OCI-LY1 (cell line): ENCODE data around the gene VSIG10L2.

Experiments used
- H2AFZ ChIP-seq: fragments of 200-600 bp; sonication (generic), shearing (Covaris generic); 2 replicates; pipeline ENCODE4 v1.6.0; 2014; ENCODE audit warnings: antibody characterized with exemption, mild to moderate bottlenecking, low read length
- H3F3A ChIP-seq: fragments of 200-600 bp; sonication (generic), shearing (Covaris generic); 2 replicates; pipeline ENCODE4 v1.6.0; 2014; ENCODE audit warnings: mild to moderate bottlenecking, antibody characterized with exemption, low read length, moderate library complexity; ENCODE audit not compliant: insufficient read depth
- H3K27ac ChIP-seq: fragments of 200-600 bp; sonication (generic); 2 replicates; pipeline ENCODE4 v1.5.1; 2014; ENCODE audit warnings: low read length, mixed run types, mild to moderate bottlenecking, low read depth; ENCODE audit not compliant: poor library complexity, severe bottlenecking
- H3K27me3 ChIP-seq: fragments of 200-600 bp; sonication (generic); 2 replicates; pipeline ENCODE4 v1.6.0; 2014; ENCODE audit warnings: antibody characterized with exemption, mild to moderate bottlenecking, low read length, moderate library complexity; ENCODE audit not compliant: insufficient read depth
- H3K36me3 ChIP-seq: fragments of 200-600 bp; sonication (generic); 2 replicates; pipeline ENCODE4 v1.6.1; 2014; ENCODE audit warnings: mild to moderate bottlenecking, antibody characterized with exemption, low read length, moderate library complexity, mixed read lengths; ENCODE audit not compliant: insufficient read depth
- H3K4me1 ChIP-seq: fragments of 200-600 bp; sonication (generic); 2 replicates; pipeline ENCODE4 v1.5.1; 2014; ENCODE audit warnings: mild to moderate bottlenecking, low read length, moderate library complexity; ENCODE audit not compliant: insufficient read depth, severe bottlenecking
- H3K4me2 ChIP-seq: fragments of 200-600 bp; sonication (generic), shearing (Covaris generic); 2 replicates; pipeline ENCODE4 v1.6.1; 2014; ENCODE audit warnings: low read length
- H3K4me3 ChIP-seq: fragments of 200-600 bp; sonication (generic); 2 replicates; pipeline ENCODE4 v1.5.1; 2014; ENCODE audit warnings: low read length, low read depth, mild to moderate bottlenecking, mixed read lengths; ENCODE audit not compliant: poor library complexity, severe bottlenecking
- H3K79me2 ChIP-seq: fragments of 200-600 bp; shearing (Covaris generic); 2 replicates; pipeline ENCODE4 v1.6.1; 2016; ENCODE audit warnings: mixed run types, low read length, mixed read lengths; ENCODE audit not compliant: insufficient read depth
- H3K9ac ChIP-seq: fragments of 200-600 bp; sonication (generic), shearing (Covaris generic); 2 replicates; pipeline ENCODE4 v1.6.1; 2014; ENCODE audit warnings: mild to moderate bottlenecking, low read length, mixed read lengths
- H3K9me2 ChIP-seq: fragments of 200-600 bp; sonication (generic), shearing (Covaris generic); 2 replicates; pipeline ENCODE4 v1.6.1; 2014; ENCODE audit warnings: low read depth, mild to moderate bottlenecking, low read length, mixed read lengths
- H3K9me3 ChIP-seq: fragments of 200-600 bp; shearing (Covaris generic); 2 replicates; pipeline ENCODE4 v1.6.1; 2014; ENCODE audit warnings: low read length, mixed read lengths
- H4K20me1 ChIP-seq: fragments of 200-600 bp; sonication (generic), shearing (Covaris generic); 2 replicates; pipeline ENCODE4 v1.6.0; 2016; ENCODE audit warnings: mild to moderate bottlenecking, low read length; ENCODE audit not compliant: insufficient read depth
- CTCF ChIP-seq: fragments of 200-600 bp; sonication (generic), shearing (Covaris generic); IDR thresholded peaks from 2 replicates; pipeline ENCODE4 v1.5.1; 2017; ENCODE audit warnings: mild to moderate bottlenecking, antibody characterized with exemption, low read length, moderate library complexity, mixed read lengths
- EZH2 ChIP-seq: fragments of 200-600 bp; sonication (generic), shearing (Covaris generic); IDR thresholded peaks from 2 replicates; pipeline ENCODE4 v1.8.0; 2017; ENCODE audit warnings: borderline replicate concordance, mixed run types, mild to moderate bottlenecking, antibody characterized with exemption, low read length, moderate library complexity, mixed read lengths

VSIG10L2 gene

DNA sequence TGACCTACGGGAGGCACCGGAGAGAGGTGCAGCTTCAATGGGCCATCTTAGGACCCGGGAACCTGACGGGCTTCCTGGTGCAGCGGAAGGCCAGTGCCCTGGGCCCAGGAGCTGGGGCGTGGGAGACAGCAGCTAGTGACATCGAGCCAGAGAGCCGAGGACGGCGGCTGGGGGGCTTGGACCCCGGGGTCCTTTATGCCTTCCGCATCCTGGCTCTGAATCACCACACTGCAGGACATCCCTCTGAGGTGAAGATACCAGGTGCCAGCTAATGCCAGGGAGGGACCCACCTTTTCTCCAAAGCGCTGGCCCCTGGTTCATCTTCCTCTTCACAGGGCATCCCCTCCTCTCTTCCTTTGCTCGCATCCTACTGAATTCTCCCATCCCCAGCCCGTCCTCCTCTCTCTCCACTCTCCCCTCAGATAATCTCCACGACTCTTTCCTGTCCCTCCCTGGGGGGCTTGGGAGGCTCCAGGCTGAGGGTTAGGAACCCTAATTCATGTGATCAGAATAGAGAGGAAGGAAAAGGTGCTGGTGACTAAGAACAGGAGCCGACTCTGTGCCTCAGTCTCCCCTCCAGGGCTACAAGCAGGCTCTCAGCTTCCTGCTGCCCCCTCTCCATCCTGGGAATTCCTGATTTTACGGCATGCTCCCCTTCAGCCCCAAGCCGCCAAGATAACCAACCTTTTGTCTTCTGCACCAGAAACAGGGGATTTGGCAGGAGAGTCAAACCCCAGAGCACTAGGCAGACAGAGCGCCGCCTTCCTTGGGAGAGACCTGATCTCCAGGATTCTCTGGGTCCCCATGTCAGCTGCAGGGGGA, 8.5 kb downstream of the VSIG10L2 start:
- Histone ChIP-seq H3K9ac (no peak overlapping the region), H3K4me3 (no peak overlapping the region), H3K79me2 (no peaks in the 10 kb centered on the region), H3K4me2 (no peak overlapping the region), H2AFZ (no peak overlapping the region), H4K20me1 (no peaks in the 10 kb centered on the region), H3K9me2 (no peaks in the 10 kb centered on the region), H3K36me3 (no peaks in the 10 kb centered on the region), H3K27ac (no peak overlapping the region), H3K9me3 (no peaks in the 10 kb centered on the region), H3K4me1 (no peaks in the 10 kb centered on the region), H3F3A (no peaks in the 10 kb centered on the region), H3K27me3 (no peaks in the 10 kb centered on the region)
- TF ChIP-seq EZH2 = no peak
- TF ChIP-seq CTCF = no peak

GRCh38 chr11:125954945-125955640, 9.2 kb downstream of the VSIG10L2 start:
- Histone ChIP-seq H3K4me3 (no peak overlapping the region), H3K9me2 (no peaks in the 10 kb centered on the region), H4K20me1 (no peaks in the 10 kb centered on the region), H3K27me3 (no peaks in the 10 kb centered on the region), H3K4me2 (no peak overlapping the region), H3K79me2 (no peaks in the 10 kb centered on the region), H3K9ac (no peak overlapping the region), H3K27ac (no peak overlapping the region), H3K4me1 (no peaks in the 10 kb centered on the region), H3K36me3 (no peaks in the 10 kb centered on the region), H2AFZ (no peak overlapping the region), H3K9me3 (no peaks in the 10 kb centered on the region), H3F3A (no peaks in the 10 kb centered on the region)
- no peak for TF ChIP-seq CTCF
- no peak for TF ChIP-seq EZH2

- H3K4me3 ChIP-seq = no peak overlapping the region
- no peak overlapping the region for H3K4me2 ChIP-seq
- H3K9ac ChIP-seq = no peak overlapping the region
- TF ChIP-seq EZH2 = no peak
- TF ChIP-seq CTCF = no peak
- H3K27ac ChIP-seq = no peak overlapping the region
- H3K79me2 ChIP-seq = no peaks in the 10 kb centered on the region
- H3K9me2 ChIP-seq = no peaks in the 10 kb centered on the region
- no peak overlapping the region for H2AFZ ChIP-seq
- H4K20me1 ChIP-seq = no peaks in the 10 kb centered on the region
- H3K4me1 ChIP-seq = no peaks in the 10 kb centered on the region
- no peaks in the 10 kb centered on the region for H3K36me3 ChIP-seq
- no peaks in the 10 kb centered on the region for H3K27me3 ChIP-seq
- no peaks in the 10 kb centered on the region for H3K9me3 ChIP-seq
- no peaks in the 10 kb centered on the region for H3F3A ChIP-seq
Observed at GRCh38 chr11:125955856-125956255, 10.0 kb downstream of the VSIG10L2 start.
